CD4-positive, alpha-beta T cell (primary cell): ENCODE data around the gene RAMACL. TPM values are rescaled to one million over a fixed set of nuclear protein-coding genes. Genes with fewer than 3 reads are reported as not detected.

Experiments used
- ATAC-seq: fragments of 200-7000 bp; cut with Tn5 transposase; one replicate; pipeline ENCODE4 v1.10.0; 2022; ENCODE audit warnings: mild to moderate bottlenecking; ENCODE audit not compliant: poor library complexity
- CTCF ChIA-PET: fragments of 350-600 bp; sonication (Branson Sonifier 250); formaldehyde crosslinking; loops from one replicate; lab custom pipeline; 2021; ENCODE audit warnings: antibody characterized with exemption, inconsistent platforms; lab: Charles Lee
- POLR2A ChIA-PET: fragments of 350-600 bp; sonication (Branson Sonifier 250); formaldehyde crosslinking; loops from one replicate; lab custom pipeline; 2021; ENCODE audit warnings: antibody characterized with exemption, inconsistent platforms; lab: Charles Lee
- DNase-seq, 14 experiments: peaks; one replicate each; pipeline ENCODE4 v3.0.0-alpha.2; 2013 to 2020; ENCODE audit warnings: mixed read lengths in 2 of 14
- H3K27ac ChIP-seq, 2 donors: one replicate each; pipeline versions ENCODE4 v1.5.1 to v1.7.0; 2013; ENCODE audit warnings: low read length in 2 of 2, low read depth in 1 of 2, mild to moderate bottlenecking in 1 of 2
- H3K27me3 ChIP-seq, 2 experiments: 1 replicate in 1 of 2; 2 replicates in 1 of 2; pipeline versions ENCODE4 v1.6.1 to v1.7.0; 2013; ENCODE audit warnings: low read length in 2 of 2, control low read depth in 1 of 2, mild to moderate bottlenecking in 1 of 2, moderate library complexity in 1 of 2; ENCODE audit not compliant: insufficient read depth in 2 of 2, control insufficient read depth in 1 of 2
- H3K36me3 ChIP-seq: one replicate; pipeline ENCODE4 v1.6.1; 2013; ENCODE audit warnings: low read length, control low read depth; ENCODE audit not compliant: insufficient read depth
- H3K4me1 ChIP-seq: one replicate; pipeline ENCODE4 v1.6.1; 2013; ENCODE audit warnings: low read length, control low read depth; ENCODE audit not compliant: insufficient read depth
- H3K4me3 ChIP-seq: one replicate; pipeline ENCODE4 v1.5.1; 2013; ENCODE audit warnings: mild to moderate bottlenecking, low read length, moderate library complexity
- H3K9me3 ChIP-seq, 2 experiments: 1 replicate in 1 of 2; 2 replicates in 1 of 2; pipeline versions ENCODE4 v1.6.1 to v1.7.0; 2013; ENCODE audit warnings: low read length in 2 of 2, mild to moderate bottlenecking in 2 of 2, control low read depth in 1 of 2, moderate library complexity in 1 of 2; ENCODE audit not compliant: control insufficient read depth in 1 of 2, insufficient read depth in 1 of 2
- H3K27ac Mint-ChIP-seq: one replicate; pipeline ENCODE4 v1.8.0; 2020; ENCODE audit warnings: mixed read lengths
- H3K27me3 Mint-ChIP-seq: one replicate; pipeline ENCODE4 v1.8.0; 2021; ENCODE audit warnings: mixed read lengths
- H3K36me3 Mint-ChIP-seq: one replicate; pipeline ENCODE4 v1.8.0; 2021; ENCODE audit warnings: low read depth, mixed read lengths
- H3K4me1 Mint-ChIP-seq: one replicate; pipeline ENCODE4 v1.8.0; 2021; ENCODE audit warnings: low read depth, mixed read lengths
- H3K4me3 Mint-ChIP-seq: one replicate; pipeline ENCODE4 v1.8.0; 2020; ENCODE audit warnings: mild to moderate bottlenecking, mixed read lengths
- H3K9me3 Mint-ChIP-seq: one replicate; pipeline ENCODE4 v1.8.0; 2020; ENCODE audit warnings: mixed read lengths
- intact Hi-C, 2 experiments: fragments of 100-400 bp; cut with DNase I in 1 of 2; cut with micrococcal nuclease in 1 of 2; formaldehyde crosslinking; loops; one replicate each; pipeline versions ENCODE4 v1.15.1 to v1.9.0; 2023 to 2025; cut with DNase I, micrococcal nuclease
- total RNA-seq, 174 experiments: library from RNA in 2 of 174; stranded (reverse) in 2 of 174; gene quantifications; one replicate each; pipeline ENCODE4 v1.2.3 and lab custom pipeline; 2021 to 2026
- TF ChIP-seq, protein P1 (sequence below): fragments of 200-600 bp; IDR thresholded peaks from one replicate; pipeline ENCODE4 v1.8.0; 2022; ENCODE audit warnings: antibody characterized with exemption, mild to moderate bottlenecking

The RAMACL gene
- total RNA-seq, 2 experiments from 2014 or later: 0.52 to 0.75 TPM

DNA sequence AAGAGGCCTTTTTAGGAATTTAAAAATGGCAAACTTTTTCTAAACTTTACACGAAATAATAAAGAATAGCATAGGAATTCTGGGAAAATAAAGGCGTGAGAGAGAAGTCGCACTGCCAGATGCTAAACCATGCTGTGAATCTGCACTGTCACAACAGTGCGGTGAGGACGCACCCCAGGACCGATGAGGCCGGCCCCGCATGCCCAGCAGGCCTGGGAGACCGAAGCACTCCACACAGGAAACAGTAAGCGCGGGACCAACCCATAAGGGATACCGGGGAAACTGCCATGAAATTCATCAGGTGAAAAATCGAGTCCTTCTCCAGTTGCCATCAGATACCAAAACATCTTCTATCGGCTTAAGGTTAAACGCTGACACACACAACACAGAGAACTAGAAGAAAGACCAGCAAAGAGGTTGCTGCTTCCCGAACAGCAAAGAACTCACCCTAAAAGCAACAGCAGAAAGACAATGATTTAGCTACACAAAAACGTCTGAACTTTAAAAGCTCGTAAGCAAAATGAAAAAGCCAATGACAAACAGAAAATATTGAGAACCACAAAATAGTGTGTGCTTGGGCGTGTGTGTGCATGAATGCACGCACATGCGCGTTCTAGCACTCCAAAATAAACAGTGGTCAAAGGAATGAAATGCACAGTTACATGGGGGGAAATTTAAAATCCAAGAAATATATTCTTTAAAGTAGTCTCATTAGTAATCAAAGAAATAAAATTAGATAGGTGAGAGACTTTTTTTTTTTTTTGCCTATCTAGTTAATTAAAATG lies 15.4 kb downstream of the RAMACL start:
- Histone ChIP-seq H3K27me3 (no peaks in the 10 kb centered on the region), H3K4me3 (no peak overlapping the region), H3K4me1 (no peaks in the 10 kb centered on the region), H3K36me3 (no peaks in the 10 kb centered on the region), H3K27ac (no peak overlapping the region), H3K9me3 (no peaks in the 10 kb centered on the region)
- Mint-ChIP-seq H3K9me3 (peaks cover 3% of the 10 kb centered on the region), H3K4me3 (no peak overlapping the region), H3K27ac (no peak overlapping the region), H3K4me1 (no peaks in the 10 kb centered on the region), H3K27me3 (no peaks in the 10 kb centered on the region), H3K36me3 (peaks cover under 1% of the 10 kb centered on the region)
- ATAC-seq: no peak
- ChIA-PET POLR2A (no interaction called here), CTCF (no interaction called here)
- intact Hi-C loops: no loop called here
- DNase-seq: no peak
- TF ChIP-seq, protein P1, sequence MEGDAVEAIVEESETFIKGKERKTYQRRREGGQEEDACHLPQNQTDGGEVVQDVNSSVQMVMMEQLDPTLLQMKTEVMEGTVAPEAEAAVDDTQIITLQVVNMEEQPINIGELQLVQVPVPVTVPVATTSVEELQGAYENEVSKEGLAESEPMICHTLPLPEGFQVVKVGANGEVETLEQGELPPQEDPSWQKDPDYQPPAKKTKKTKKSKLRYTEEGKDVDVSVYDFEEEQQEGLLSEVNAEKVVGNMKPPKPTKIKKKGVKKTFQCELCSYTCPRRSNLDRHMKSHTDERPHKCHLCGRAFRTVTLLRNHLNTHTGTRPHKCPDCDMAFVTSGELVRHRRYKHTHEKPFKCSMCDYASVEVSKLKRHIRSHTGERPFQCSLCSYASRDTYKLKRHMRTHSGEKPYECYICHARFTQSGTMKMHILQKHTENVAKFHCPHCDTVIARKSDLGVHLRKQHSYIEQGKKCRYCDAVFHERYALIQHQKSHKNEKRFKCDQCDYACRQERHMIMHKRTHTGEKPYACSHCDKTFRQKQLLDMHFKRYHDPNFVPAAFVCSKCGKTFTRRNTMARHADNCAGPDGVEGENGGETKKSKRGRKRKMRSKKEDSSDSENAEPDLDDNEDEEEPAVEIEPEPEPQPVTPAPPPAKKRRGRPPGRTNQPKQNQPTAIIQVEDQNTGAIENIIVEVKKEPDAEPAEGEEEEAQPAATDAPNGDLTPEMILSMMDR: no peak

GRCh38 chr6:166569206-166569605 lies 17.3 kb downstream of the RAMACL start:
- Mint-ChIP-seq H3K27me3 (no peaks in the 10 kb centered on the region), H3K27ac (no peak overlapping the region), H3K4me1 (no peaks in the 10 kb centered on the region), H3K36me3 (peaks cover 5% of the 10 kb centered on the region), H3K9me3 (no peaks in the 10 kb centered on the region), H3K4me3 (no peak overlapping the region)
- CTCF ChIA-PET: interaction anchor here (0.7 kb wide), 1 partner anchor 247 kb away, joined by 4 read pairs; no protein-coding TSS in a partner anchor
- TF ChIP-seq, protein P1: no peak
- Histone ChIP-seq H3K4me3 (no peak overlapping the region), H3K36me3 (no peaks in the 10 kb centered on the region), H3K27me3 (no peaks in the 10 kb centered on the region), H3K9me3 (no peaks in the 10 kb centered on the region), H3K4me1 (no peaks in the 10 kb centered on the region), H3K27ac (no peak overlapping the region)
- no peak for DNase-seq
- intact Hi-C loops: no loop called here
- POLR2A ChIA-PET: no interaction called here
- no peak for ATAC-seq

GRCh38 chr6:166567813-166568212 lies 18.7 kb downstream of the RAMACL start:
- Mint-ChIP-seq H3K4me1 (no peaks in the 10 kb centered on the region), H3K36me3 (peaks cover 6% of the 10 kb centered on the region), H3K4me3 (no peak overlapping the region), H3K27ac (no peak overlapping the region), H3K27me3 (no peaks in the 10 kb centered on the region), H3K9me3 (no peaks in the 10 kb centered on the region)
- Histone ChIP-seq H3K27me3 (no peaks in the 10 kb centered on the region), H3K4me1 (no peaks in the 10 kb centered on the region), H3K4me3 (no peak overlapping the region), H3K27ac (no peak overlapping the region), H3K9me3 (no peaks in the 10 kb centered on the region), H3K36me3 (no peaks in the 10 kb centered on the region)
- TF ChIP-seq, protein P1: no peak
- CTCF ChIA-PET: no interaction called here
- ATAC-seq: no peak
- intact Hi-C loops: no loop called here
- POLR2A ChIA-PET: no interaction called here
- DNase-seq: no peak
